ENCODE measurements around the gene METTL2B.
"Not testable (repeated sequence)": the region's sequence is repeated elsewhere in the genome, so short reads cannot be mapped to it uniquely, and the experiment has no call there.

Gene METTL2B

DNA sequence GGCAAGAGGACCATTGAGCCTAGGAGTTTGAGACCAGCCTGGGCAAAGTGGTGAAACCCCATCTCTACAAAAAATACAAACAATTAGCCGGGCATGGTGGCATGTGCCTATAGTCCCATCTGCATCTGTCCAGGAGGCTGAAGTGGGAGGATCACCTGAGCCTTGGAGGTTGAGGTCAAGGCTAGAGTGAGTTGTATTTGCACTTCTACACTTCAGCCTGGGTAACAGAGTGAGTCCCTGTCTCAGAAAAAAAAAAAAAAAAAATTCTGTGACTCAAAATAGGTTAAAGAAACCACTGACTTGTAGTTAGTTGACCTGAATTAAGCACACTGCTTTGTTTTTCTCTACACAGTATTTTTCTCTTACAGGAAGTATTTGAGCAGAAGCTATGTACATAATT lies 74.4 kb downstream of the METTL2B start:
- Histone ChIP-seq H3K27ac (ENCODE audit: low read length) (no peak overlapping the region), H3K36me3 (ENCODE audit: control insufficient read depth in 2 of 2, insufficient read depth in 2 of 2, low read length in 2 of 2) (peaks cover 0 to 2% of the 10 kb centered on the region in 2 donors), H3K27me3 (ENCODE audit: control insufficient read depth in 1 of 2, insufficient read depth in 2 of 2, low read length in 2 of 2) (no peaks in the 10 kb centered on the region), H3K4me1 (ENCODE audit: control insufficient read depth, insufficient read depth, low read length) (peaks cover 3% of the 10 kb centered on the region), H3K4me3 (ENCODE audit: low read length in 2 of 2) (no peak overlapping the region), H3K9me3 (ENCODE audit: control insufficient read depth in 2 of 2, low read length in 2 of 2) (no peaks in the 10 kb centered on the region), H3K9ac (ENCODE audit: low read length in 2 of 2) (no peak overlapping the region)

DNA sequence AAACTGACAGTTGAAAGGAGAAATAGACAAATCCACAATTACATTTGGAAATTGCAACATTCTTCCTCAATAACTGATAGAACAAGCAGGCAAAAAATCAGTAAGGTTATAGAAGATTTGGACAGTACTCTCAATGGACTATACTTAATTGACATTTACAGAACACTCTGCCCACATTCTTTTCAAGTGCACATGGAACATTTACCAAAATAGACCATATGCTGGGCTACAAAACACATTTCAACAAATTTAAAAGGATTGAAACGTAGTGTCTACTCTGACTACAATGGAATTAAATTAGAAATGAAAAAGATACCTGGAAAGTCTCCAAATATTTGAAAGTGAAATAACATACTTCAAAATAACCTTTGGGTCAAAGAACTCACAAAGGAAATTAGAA lies 77.8 kb downstream of the METTL2B start:
- H3K9me3 ChIP-seq (ENCODE audit: control insufficient read depth in 2 of 2, low read length in 2 of 2); H3K9ac ChIP-seq (ENCODE audit: low read length in 2 of 2); H3K27me3 ChIP-seq (ENCODE audit: control insufficient read depth in 1 of 2, insufficient read depth in 2 of 2, low read length in 2 of 2); H3K4me3 ChIP-seq (ENCODE audit: low read length in 2 of 2); H3K36me3 ChIP-seq (ENCODE audit: control insufficient read depth in 2 of 2, insufficient read depth in 2 of 2, low read length in 2 of 2); H3K27ac ChIP-seq (ENCODE audit: low read length); H3K4me1 ChIP-seq (ENCODE audit: control insufficient read depth, insufficient read depth, low read length): not testable (repeated sequence)

Data from stomach smooth muscle (tissue), 2 donors.